ENCODE measurements around the gene PCDH9.
"Not testable (repeated sequence)": the region's sequence is repeated elsewhere in the genome, so short reads cannot be mapped to it uniquely, and the experiment has no call there.

The PCDH9 gene

DNA sequence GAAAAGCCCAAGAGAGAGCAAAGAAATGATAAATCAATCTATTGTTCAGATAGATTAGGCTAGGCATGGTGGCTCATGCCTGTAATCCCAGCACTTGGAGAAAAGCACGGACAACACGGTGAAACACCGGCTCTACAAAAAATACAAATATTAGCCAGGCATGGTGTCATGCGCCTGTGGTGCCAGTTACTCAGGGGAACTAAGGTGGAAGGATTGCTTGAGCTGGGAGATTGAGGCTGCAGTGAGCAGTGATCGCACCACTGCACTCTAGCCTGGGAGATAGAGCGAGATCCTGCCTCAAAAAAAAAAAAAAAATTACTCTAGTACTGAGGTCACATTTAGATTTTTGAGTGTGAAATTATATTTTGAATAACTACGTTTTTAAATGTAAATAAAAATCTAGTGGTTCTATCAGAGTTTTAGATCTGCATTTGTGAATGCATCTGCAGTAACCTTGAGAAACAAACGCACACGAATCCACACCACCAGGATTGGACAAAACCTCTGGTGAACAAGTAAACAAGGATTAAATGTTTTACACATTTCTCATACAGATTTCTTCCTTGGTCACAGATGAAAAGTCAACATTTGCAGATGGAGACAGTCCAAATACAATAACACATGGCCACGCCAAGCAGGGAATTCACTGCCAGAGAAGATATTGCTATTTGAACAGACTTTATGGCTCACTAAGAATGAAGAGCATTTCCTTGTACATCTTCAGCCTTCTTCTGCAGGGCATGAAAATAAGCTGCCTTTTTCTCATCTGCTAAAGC, 917.6 kb downstream of the PCDH9 start:
- DNase-seq, result no peak

DNA sequence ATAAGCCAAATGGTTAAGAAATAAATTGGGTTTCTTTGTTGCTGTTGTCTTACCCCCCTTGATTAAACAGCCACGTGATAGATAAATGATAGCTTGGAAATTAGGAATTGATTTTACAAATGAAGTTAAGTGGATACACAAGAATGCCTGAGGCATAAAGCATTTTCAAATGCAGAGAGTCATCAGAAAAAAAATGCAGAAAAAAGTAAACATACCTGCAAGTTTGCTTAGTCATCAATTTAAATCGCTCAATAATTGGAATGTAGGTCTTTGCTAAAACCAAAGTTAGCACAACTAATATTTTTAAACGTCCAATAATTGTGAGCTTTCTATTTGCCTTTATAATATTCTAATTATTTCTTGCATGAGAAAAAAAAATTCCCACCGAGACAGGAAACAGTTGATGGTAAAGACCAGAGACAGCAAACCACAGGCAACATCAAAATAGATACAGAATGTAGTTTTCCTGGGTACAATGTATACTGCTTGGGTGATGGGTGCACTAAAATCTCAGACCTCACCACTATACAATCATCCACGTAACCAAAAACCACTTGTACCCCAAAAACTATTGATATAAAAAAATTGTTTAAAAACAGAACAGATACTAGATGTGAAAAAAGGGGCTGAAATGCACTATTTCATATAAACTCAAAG, 924.0 kb downstream of the PCDH9 start:
- DNase-seq, result no peak

DNA sequence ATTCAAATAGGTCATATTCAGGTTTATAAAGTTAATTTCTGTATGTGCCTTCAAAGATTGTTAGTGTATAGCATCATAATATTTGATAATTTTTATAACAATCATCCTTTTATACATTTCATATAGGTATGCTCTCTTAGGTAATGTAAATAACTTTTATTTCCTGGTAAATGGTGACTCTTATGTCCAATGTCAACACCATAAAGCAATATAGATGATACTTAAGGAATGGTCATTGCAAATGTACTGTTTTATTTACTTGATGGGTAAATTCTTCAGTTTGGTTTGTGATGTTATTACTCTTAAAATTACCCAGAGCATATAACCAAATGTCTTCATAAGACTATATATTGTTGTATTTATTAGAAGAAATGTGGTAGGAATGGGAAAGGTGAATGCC, 928.7 kb downstream of the PCDH9 start:
- DNase-seq, result no peak

DNA sequence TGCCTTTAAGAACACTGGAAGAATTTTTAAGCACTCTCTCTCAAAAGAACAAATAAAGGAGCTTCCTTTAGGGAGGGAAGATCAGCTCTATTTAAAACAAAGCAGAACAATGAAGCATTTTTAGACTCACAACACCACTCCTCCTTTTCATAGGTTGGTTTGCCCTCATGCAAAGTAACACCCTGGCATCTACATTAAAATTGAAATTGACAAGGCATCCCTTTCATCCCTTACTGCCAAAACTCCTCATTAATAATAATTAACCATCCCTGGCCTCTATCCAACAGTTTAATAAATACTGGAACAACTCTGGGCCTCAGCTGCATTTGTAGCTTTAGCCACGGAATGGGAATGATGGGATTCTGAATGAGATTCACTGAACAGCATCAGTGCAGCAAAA, 929.1 kb downstream of the PCDH9 start:
- no peak for DNase-seq

DNA sequence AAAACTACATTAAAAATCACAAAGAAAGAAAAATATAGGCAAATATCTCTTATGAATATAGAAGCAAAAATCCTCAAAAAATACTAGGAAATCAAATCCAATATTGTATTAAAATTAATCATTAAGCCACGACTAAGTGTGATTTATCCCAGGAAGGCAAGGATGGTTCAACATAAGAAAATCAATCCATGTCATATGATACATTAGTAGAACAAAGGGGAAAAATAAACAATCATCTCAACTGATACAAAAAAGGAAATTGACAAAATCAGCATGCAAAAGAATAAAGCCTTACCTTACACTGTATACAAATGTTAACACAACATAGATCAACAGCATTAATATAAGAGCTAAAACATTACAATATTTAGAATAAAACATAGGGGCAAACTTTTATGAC, 933.3 kb downstream of the PCDH9 start:
- DNase-seq, result no peak

DNA sequence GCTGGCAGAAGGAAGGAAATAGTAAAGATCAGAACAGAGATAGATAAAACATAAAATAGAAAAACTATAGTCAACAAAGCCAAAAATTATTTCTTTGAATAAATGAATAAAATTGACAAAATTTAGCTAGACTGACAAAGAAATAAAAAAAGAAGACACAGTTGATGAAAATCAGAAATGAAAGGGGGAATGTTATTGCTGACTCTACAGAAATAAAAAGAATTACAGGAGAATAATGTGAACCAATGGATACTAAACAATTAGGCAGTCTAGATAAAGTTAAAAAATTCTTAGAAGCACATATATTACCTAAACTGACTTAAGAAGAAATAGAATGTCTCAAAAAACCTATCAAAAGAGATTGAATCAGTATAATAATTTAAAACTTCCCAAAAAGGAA, 933.8 kb downstream of the PCDH9 start:
- DNase-seq, result no peak

DNA sequence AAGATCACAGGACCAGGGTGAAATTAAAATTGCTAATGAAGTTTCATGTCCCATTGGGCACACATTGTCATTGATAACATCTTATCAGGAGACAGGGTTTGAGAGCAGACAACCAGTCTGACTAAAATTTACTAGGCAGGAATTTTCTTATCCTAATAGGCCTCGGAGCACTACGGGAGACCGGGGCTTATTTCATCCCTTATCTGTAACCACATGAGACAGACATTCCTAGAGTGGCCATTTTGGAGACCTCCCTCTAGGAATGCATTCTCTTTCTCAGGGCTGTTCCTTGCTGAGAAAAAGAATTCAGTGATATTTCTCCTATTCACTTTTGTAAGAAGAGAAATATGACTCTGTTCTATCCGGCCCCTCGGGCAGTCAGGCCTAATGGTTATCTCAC, 943.3 kb downstream of the PCDH9 start:
- not testable (repeated sequence) for DNase-seq

DNA sequence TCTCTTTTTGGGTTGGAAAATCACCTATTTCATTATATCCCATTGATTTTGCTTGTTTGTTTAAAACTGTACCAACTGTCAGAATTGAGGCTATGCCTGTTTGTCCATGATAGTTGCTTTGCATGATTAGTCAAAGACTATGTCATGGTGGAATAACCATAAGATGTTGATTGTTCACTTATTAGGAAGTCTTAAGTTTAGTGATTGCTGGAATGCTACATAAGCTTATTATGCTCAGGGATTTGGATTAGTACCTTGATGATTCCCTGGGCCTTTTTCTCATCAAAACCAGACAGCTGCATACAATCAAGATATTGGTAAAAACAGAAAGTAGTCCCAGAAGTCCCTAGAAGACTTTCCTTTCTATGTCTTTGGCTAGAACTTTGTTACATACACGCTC, 954.7 kb downstream of the PCDH9 start:
- DNase-seq, result no peak

DNA sequence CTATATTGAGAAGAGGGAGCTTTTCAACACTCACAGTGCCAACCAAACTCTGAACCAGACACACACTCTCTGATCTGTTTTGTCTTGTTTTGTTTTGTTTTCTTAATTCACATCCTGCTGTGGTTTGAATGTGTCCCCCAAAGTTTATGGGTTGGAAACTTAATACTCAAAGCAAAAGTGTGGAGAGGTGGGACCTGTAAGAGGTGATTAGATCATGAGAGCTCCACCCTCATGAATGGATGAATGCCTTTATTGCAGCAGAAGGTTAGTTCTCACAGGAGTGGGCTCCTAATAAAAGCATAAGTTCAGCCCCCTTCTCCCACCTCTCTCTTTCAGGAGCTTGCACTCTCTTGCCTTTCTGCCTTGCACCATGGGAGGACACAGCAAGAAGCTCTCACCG, 957.1 kb downstream of the PCDH9 start:
- DNase-seq, result no peak

DNA sequence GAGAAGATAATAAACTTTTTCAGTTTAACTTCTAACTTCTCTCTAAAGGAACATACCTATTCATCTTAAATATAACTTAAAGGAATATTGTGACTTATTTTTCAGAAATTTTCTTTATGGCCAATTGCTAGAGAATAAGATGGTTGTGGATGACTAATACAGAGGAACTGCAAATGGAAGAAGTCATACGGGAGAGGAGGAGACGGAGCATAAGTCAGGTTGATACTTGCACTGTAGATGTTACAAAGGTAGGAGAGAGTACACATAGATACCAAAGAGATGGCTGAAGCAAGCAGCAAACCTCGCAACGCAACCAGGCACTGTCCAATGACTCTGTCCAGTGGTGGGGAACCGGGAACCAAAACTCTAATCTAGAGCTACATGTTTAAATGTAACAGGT, 963.4 kb downstream of the PCDH9 start:
- DNase-seq, result no peak

DNA sequence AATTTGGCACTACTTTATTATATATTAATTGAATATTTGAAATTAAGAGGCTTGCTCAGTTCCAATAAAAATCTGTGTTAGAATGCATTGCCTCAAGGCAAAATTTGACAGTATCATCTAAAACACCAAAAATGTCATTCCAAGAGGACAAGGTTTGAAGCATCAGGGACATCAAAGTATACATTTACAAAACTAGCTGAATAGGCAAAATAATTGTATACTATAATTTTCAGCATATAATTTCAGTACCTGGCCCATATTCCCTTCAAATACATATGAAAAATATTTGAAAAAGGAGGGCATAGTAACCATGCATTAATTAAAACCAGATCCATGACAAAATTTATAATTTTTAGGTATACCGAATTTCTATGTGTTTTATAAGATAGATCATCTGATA, 963.8 kb downstream of the PCDH9 start:
- DNase-seq, result no peak

DNA sequence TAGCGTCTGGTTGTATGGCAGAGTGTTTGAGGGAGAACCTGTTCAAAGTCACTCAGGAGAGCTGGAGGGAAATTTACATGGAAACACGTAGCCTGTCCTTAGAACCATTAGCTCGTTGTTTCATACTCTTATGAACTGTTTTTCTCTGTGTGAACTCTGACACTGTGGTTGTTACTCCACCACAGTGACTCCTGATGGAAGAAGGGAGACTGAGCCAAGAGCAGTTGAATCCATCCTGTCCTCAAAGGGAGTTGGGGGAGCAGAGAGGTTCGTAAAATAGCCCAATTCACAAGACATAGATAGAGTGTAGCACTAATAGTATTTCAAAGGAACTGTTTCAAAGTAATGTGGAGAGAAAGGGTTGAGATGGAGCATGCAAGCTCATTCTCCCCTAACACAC, 964.8 kb downstream of the PCDH9 start:
- no peak for DNase-seq

DNA sequence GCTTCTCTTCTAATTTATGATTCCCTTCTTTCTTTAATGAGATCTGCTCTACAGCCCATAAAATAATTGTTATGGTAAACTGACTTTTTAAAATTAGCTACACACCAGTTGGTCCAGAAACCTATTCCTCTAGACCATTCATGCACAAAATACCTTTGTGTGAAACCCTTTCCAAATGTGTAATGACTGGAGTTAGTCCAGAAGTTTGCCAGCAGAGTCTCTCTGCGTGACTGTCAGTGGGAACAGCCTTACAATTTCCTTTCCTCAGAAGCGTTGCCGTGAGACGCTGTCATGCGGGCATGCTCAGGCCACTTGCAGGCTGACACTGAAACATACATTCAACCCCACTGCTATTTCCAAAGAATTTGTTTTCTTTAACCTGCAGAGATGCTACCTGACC, 965.2 kb downstream of the PCDH9 start:
- DNase-seq, result no peak

DNA sequence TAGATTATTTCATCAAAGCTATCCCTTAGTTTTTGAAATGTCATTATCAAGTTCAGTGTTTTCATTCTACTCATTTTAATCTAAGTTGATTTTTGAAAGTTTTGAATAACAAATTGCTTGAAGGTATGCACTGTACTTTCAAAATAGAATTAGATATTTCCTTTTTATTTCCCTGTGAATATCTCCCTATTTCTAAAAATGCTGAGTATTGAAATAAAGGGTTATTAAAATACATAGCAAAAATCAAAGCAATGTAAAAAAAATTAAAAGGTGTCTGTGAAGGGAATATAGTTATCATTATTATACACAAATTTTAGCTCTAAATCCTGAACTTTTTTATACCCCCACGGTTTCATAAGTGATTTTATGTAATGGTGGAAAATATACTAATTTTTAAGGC, 967.8 kb downstream of the PCDH9 start:
- no peak for DNase-seq

DNA sequence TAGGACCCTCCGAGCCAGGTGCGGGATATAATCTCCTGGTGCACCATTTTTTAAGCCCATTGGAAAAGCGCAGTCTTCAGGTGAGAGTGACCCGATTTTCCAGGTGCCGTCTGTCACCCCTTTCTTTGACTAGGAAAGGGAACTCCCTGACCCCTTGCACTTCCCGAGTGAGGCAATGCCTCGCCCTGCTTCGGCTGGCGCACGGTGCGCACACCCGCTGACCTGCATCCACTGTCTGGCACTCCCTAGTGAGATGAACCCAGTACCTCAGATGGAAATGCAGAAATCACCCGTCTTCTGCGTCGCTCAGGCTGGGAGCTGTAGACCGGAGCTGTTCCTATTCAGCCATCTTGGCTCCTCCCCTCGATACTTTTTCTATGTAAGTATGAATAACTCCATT, 970.7 kb downstream of the PCDH9 start:
- not testable (repeated sequence) for DNase-seq
